BLaER1 (cell line): ENCODE measurements around the gene POLR2A.
"Not testable (repeated sequence)": the region's sequence is repeated elsewhere in the genome, so short reads cannot be mapped to it uniquely, and the experiment has no call there.

Experiments
- H3K27ac ChIP-seq: shearing (Covaris generic); formaldehyde crosslinking; 2 replicates; pipeline ENCODE4 v1.8.1; 2022
- H3K27me3 ChIP-seq: shearing (Covaris generic); formaldehyde crosslinking; 2 replicates; pipeline ENCODE4 v1.8.1; 2022
- H3K36me3 ChIP-seq: shearing (Covaris generic); formaldehyde crosslinking; 2 replicates; pipeline ENCODE4 v1.8.1; 2022
- H3K4me1 ChIP-seq: shearing (Covaris generic); formaldehyde crosslinking; 2 replicates; pipeline ENCODE4 v1.8.1; 2022
- H3K4me2 ChIP-seq: shearing (Covaris generic); formaldehyde crosslinking; 2 replicates; pipeline ENCODE4 v1.8.1; 2022
- H3K4me3 ChIP-seq: shearing (Covaris generic); formaldehyde crosslinking; 2 replicates; pipeline ENCODE4 v1.8.1; 2022
- H3K9ac ChIP-seq: shearing (Covaris generic); formaldehyde crosslinking; 2 replicates; pipeline ENCODE4 v1.8.1; 2022
- H3K9me3 ChIP-seq: shearing (Covaris generic); formaldehyde crosslinking; 2 replicates; pipeline ENCODE4 v1.8.1; 2022
- H4K20me1 ChIP-seq: shearing (Covaris generic); formaldehyde crosslinking; 2 replicates; pipeline ENCODE4 v1.8.1; 2022
- Cebpa-rat ChIP-seq: shearing (Covaris generic); IDR thresholded peaks from 2 replicates; pipeline ENCODE4 v1.8.1; 2022

The POLR2A gene

DNA sequence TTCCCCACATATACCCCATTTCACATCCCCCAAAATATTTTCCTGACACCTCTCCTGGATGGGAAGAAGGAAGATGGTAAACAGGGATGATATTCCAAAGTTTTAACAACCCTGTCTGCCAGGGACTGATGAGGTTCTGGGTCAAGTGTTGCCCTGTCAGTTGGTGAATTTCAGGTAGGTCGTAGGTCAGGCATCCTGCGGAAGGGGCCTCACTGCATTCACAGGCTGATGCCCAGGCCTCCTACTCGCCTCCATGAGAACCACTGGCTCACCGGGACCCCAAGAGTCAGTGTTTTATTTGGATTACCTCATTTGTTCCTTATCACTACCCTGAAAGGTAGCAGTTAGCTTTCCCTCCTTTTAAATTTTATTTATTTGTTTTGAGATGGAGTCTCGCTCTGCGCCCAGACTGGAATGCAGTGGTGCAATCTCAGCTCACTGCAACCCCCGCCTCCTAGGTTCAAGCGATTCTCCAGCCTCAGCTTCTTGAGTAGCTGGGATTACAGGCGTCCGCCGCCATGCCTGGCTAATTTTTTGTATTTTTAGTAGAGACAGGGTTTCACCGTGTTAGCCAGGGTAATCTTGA is 15.3 kb upstream of the POLR2A start:
- H3K36me3 ChIP-seq: peaks cover 64% of the 10 kb centered on the region
- H3K9ac ChIP-seq: no peak overlapping the region
- no peaks in the 10 kb centered on the region for H3K9me3 ChIP-seq
- H3K4me3 ChIP-seq: no peak overlapping the region
- H4K20me1 ChIP-seq: peaks cover 83% of the 10 kb centered on the region
- no peak overlapping the region for H3K4me2 ChIP-seq
- peaks cover 51% of the 10 kb centered on the region for H3K4me1 ChIP-seq
- no peaks in the 10 kb centered on the region for H3K27me3 ChIP-seq
- TF ChIP-seq Cebpa-rat: no peak
- no peak overlapping the region for H3K27ac ChIP-seq

DNA sequence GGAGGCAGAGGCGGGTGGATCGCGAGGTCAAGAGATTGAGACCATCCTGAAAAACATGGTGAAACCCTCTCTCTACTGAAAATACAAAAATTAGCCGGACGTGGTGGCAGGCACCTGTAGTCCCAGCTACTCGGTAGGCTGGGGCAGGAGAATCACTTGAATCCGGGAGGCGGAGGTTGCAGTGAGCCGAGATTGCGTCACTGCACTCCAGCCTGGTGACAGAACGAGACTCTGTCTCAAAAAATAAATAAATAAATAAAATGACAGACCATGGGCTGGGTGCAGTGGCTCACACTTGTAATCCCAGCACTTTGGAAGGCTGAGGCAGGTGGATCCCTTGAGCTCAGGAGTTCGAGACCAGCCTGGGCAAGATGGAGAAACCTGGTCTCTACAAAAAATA is 14.3 kb upstream of the POLR2A start:
- not testable (repeated sequence) for H3K4me2 ChIP-seq, H3K27me3 ChIP-seq

DNA sequence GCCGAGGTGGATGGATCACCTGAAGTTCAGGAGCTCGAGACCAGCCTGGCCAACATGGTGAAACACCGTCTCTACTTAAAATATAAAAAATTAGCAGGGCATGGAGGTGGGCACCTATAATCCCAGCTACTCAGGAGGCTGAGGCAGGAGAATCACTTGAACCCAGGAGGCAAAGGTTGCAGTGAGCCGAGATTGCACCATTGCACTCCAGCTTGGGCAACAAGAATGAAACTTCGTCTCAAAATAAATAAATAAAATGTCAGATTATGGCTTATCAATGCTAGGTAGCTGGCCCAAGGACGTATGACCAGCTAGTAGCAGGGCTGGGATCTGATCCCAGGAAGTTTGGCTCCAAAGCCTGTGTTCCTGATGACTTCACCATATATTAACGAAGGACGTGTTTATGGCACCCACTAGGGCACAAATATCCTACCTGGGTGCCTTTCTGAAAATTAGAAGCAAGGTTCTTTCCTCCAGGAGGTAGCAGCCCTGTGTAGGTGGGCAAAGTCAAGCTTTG is 13.7 kb upstream of the POLR2A start:
- Histone ChIP-seq H4K20me1 (peaks cover 99% of the 10 kb centered on the region), H3K4me1 (peaks cover 51% of the 10 kb centered on the region), H3K36me3 (peaks cover 54% of the 10 kb centered on the region)
- H3K4me2 ChIP-seq, H3K4me3 ChIP-seq, H3K27me3 ChIP-seq, H3K27ac ChIP-seq, H3K9ac ChIP-seq, H3K9me3 ChIP-seq: not testable (repeated sequence)

More for the DNA sequence above, 14.3 kb upstream of the POLR2A start:
- Histone ChIP-seq H4K20me1 (peaks cover 92% of the 10 kb centered on the region), H3K4me1 (peaks cover 51% of the 10 kb centered on the region), H3K36me3 (peaks cover 58% of the 10 kb centered on the region)
- not testable (repeated sequence) for H3K4me3 ChIP-seq, H3K9me3 ChIP-seq, H3K9ac ChIP-seq, H3K27ac ChIP-seq

DNA sequence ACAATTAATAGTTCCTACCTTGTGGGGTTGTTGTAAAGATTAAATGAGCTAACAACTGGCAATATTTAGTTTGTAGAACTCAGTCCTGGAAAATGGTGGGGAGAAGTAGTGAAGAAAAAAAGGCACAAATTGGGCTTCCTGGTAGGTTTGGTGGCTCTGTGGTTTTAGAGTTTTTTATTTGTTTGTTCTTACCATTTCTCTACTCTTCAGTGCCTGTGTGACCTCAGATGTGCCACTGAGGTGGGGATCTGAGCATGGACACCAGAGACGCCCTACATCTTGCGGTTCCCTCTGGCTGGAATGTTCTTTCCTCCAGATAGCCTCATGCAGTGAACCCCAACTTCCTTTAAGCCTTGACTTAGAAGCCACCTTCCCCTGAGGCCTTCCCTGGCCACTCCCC is 12.4 kb upstream of the POLR2A start:
- no peak for TF ChIP-seq Cebpa-rat
- Histone ChIP-seq H3K9me3 (no peaks in the 10 kb centered on the region), H3K9ac (no peak overlapping the region), H3K4me3 (no peak overlapping the region), H3K4me2 (peak overlapping the region; percentile 38; the same call in 1 of the 2 replicates), H3K27me3 (no peaks in the 10 kb centered on the region), H3K4me1 (peaks cover 59% of the 10 kb centered on the region), H3K36me3 (peaks cover 54% of the 10 kb centered on the region), H4K20me1 (peaks cover 100% of the 10 kb centered on the region), H3K27ac (no peak overlapping the region)

DNA sequence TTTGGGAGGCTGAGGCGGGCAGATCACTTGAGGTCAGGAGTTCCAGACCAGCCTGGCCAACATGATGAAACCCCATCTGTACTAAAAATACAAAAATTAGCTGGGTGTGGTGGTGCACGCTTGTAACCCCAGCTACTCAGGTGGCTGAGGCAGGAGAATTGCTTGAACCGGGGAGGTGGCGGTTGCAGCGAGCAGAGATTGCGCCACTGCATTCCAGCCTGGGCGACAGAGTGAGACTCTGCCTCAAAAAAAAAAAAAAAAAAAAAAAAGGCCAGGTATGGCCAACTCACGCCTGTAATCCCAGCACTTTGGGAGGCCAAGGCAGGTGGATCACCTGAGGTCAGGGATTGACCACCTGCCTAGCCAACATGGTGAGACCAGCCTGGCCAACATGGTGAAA is 9.4 kb upstream of the POLR2A start:
- H3K9me3 ChIP-seq, H3K9ac ChIP-seq, H3K27me3 ChIP-seq, H3K27ac ChIP-seq, H3K4me3 ChIP-seq, H3K4me2 ChIP-seq: not testable (repeated sequence)
- Histone ChIP-seq H3K4me1 (peaks cover 58% of the 10 kb centered on the region), H4K20me1 (peaks cover 90% of the 10 kb centered on the region), H3K36me3 (peaks cover 33% of the 10 kb centered on the region; the same call in 1 of the 2 replicates)

DNA sequence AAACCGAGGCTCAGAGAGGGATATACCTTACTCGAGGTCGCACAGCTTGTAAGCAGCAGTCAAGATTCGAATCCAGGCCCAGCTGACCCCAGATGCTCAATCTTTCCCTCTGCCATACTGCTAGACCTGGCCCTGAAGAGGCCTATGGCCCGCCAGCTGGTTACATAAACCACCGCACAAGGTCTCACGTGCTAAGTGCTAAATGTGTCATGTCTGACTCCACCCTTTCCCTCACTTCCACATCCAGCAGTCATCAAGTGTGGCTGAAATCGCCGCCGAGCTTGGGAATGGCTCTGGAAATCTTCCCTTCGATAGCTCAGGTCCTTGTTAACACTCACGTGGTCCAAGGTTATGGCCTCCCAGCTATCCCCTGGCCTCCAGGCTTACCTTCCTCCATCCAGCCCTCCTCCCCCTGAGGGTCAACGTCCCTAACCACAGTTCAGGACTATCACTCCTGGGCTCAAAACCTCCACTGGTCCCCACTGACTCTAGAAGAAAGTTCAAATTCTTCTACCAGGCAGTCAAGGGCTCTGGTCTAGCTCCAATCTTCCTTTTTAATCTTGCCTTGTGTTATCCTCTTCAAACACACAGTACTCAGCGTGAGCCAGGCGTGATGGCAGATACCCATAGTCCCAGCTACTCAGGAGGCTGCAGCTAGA is 8.3 kb upstream of the POLR2A start:
- TF ChIP-seq Cebpa-rat: no peak
- H3K9ac ChIP-seq: no peak overlapping the region
- H4K20me1 ChIP-seq: peaks cover 78% of the 10 kb centered on the region
- no peak overlapping the region for H3K4me3 ChIP-seq
- no peaks in the 10 kb centered on the region for H3K27me3 ChIP-seq
- H3K9me3 ChIP-seq: no peaks in the 10 kb centered on the region
- H3K36me3 ChIP-seq: peaks cover 27% of the 10 kb centered on the region; the same call in 1 of the 2 replicates
- peaks cover 70% of the 10 kb centered on the region for H3K4me1 ChIP-seq
- peak overlapping the region; percentile 80; the same call in 1 of the 2 replicates for H3K4me2 ChIP-seq
- H3K27ac ChIP-seq: no peak overlapping the region

DNA sequence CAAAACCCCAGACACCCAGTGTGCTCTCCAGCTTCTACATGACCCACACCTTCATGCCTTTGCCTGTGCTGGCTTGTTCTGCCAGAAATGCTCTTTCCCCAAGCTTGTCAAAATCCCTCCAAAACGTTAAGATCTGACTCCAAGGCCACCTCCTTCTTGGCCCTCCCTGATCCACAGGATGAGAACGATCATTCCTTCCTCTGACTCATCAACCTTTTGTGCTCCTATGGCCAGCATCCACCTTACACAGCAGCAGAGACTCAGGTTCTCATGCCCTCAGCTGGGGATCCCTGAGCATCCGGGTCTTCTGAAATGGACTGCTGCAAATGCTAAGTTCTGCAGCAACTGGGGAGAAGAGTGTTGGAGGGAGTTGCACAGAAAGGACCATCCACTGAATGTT is 7.7 kb upstream of the POLR2A start:
- Histone ChIP-seq H4K20me1 (peaks cover 72% of the 10 kb centered on the region), H3K4me1 (peaks cover 73% of the 10 kb centered on the region), H3K27ac (no peak overlapping the region), H3K27me3 (no peaks in the 10 kb centered on the region), H3K9me3 (no peaks in the 10 kb centered on the region), H3K9ac (no peak overlapping the region; the same call in 1 of the 2 replicates), H3K4me2 (peak overlapping the region; percentile 80), H3K4me3 (no peak overlapping the region), H3K36me3 (peaks cover 25% of the 10 kb centered on the region; the same call in 1 of the 2 replicates)
- TF ChIP-seq Cebpa-rat: no peak

DNA sequence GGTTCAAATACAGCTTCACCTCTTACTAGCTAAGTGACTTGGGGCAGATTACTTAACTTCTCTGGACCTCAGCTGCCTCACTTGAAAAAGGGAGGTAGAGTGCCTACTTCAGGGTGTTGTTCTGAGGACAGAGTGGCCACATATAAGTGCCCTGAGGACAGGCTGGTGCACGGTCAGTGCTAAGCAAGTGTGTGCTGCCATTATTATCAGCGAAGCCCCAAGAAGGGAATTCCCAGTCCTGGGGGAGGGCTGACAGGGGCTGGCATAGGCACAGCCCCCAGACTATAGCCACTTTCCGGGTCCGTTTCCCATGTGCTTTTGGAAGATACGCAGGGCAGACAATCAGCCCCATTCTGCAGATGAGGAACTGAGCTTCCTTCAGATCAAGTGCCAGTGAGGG is 7.2 kb upstream of the POLR2A start:
- Histone ChIP-seq H4K20me1 (peaks cover 68% of the 10 kb centered on the region), H3K36me3 (peaks cover 25% of the 10 kb centered on the region; the same call in 1 of the 2 replicates), H3K27ac (no peak overlapping the region), H3K9ac (no peak overlapping the region; the same call in 1 of the 2 replicates), H3K27me3 (no peaks in the 10 kb centered on the region), H3K9me3 (no peaks in the 10 kb centered on the region), H3K4me3 (no peak overlapping the region), H3K4me2 (peak overlapping the region; percentile 80), H3K4me1 (peaks cover 73% of the 10 kb centered on the region)
- no peak for TF ChIP-seq Cebpa-rat

DNA sequence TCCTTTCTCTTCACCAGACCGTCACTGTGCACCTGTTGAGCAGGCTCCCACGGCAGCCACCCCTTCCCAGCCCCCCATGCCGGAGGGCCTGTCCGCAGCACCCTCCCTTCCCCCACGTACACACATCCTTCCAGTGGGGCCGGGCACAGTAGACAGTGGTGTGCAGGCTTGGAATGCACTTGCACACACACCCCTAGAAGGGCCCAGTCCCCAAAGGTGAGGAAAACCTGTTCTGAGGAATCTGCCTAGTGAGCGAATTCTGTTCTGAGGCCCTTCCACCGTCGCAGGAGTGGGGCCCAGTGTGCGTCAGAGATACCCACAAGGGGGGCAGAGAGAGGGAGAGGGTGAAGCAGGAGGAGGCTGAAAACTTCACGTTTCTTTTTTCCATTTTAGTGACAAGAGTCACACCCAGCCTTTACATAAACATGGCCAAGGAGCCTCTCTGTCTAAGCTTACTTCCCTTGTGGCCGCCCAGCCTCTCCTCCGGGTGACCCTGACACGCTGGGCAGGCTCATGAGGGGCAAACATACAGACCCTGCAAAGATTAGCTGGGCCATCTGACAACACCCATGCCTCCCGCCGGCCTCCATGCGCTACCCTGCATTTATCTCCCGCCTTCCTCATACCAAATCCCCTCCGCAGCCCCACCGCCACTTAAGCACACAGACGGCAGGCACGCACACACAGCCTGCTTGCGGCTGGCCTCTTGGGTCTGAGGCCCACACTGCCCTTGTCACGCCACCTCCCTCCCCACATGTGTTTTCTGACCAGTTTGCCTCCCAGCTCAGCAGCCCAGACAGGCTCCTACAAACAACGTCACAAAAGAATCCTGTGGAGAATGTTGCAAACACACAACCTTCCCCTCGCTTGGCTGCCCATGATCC is 6.5 kb upstream of the POLR2A start:
- Histone ChIP-seq H3K27me3 (no peaks in the 10 kb centered on the region), H3K27ac (peak overlapping the region; percentile 98; the same call in 1 of the 2 replicates), H3K4me1 (peaks cover 73% of the 10 kb centered on the region), H3K36me3 (peaks cover 25% of the 10 kb centered on the region; the same call in 1 of the 2 replicates), H4K20me1 (peaks cover 61% of the 10 kb centered on the region), H3K4me3 (peak overlapping the region; percentile 96), H3K4me2 (peak overlapping the region; percentile 80), H3K9ac (peak overlapping the region; percentile 95), H3K9me3 (no peaks in the 10 kb centered on the region)
- no peak for TF ChIP-seq Cebpa-rat
